MM.1S (cell line): ENCODE measurements around the gene HSPB1.

Experiments
- DNase-seq: peaks from one replicate; pipeline ENCODE4 v3.0.0-alpha.2; 2015
- H2AFZ ChIP-seq: fragments of 300-600 bp; sonication (generic); 2 replicates; pipeline ENCODE4 v1.6.0; 2016; ENCODE audit warnings: antibody characterized with exemption, low read length
- H3F3A ChIP-seq: fragments of 300-600 bp; sonication (generic); 2 replicates; pipeline ENCODE4 v1.6.1; 2016; ENCODE audit warnings: mild to moderate bottlenecking, antibody characterized with exemption, low read length, moderate library complexity, mixed read lengths; ENCODE audit not compliant: insufficient read depth
- H3K27ac ChIP-seq: fragments of 300-600 bp; sonication (generic); 2 replicates; pipeline ENCODE4 v1.5.1; 2016; ENCODE audit warnings: mild to moderate bottlenecking, low read length
- H3K27me3 ChIP-seq: fragments of 300-600 bp; sonication (generic); replicated peaks from 2 replicates; pipeline ENCODE4 v1.6.0; 2016; ENCODE audit warnings: low read length; ENCODE audit not compliant: insufficient read depth
- H3K36me3 ChIP-seq: fragments of 300-600 bp; sonication (generic); replicated peaks from 2 replicates; pipeline ENCODE4 v1.6.1; 2016; ENCODE audit warnings: mild to moderate bottlenecking, low read length, mixed read lengths; ENCODE audit not compliant: insufficient read depth
- H3K4me1 ChIP-seq: fragments of 300-600 bp; sonication (generic); 2 replicates; pipeline ENCODE4 v1.6.1; 2016; ENCODE audit warnings: low read length, mixed read lengths
- H3K4me2 ChIP-seq: fragments of 300-600 bp; sonication (generic); 2 replicates; pipeline ENCODE4 v1.6.0; 2016; ENCODE audit warnings: low read depth, low read length
- H3K4me3 ChIP-seq: fragments of 300-600 bp; sonication (generic); 2 replicates; pipeline ENCODE4 v1.5.1; 2016; ENCODE audit warnings: low read length, mixed read lengths
- H3K79me2 ChIP-seq: fragments of 300-600 bp; sonication (generic); 2 replicates; pipeline ENCODE4 v1.6.1; 2016; ENCODE audit warnings: mixed run types, low read length, mixed read lengths
- H3K9ac ChIP-seq: fragments of 300-600 bp; sonication (generic); 2 replicates; pipeline ENCODE4 v1.6.1; 2016; ENCODE audit warnings: low read length, mixed read lengths
- H3K9me2 ChIP-seq: fragments of 300-600 bp; sonication (generic); replicated peaks from 2 replicates; pipeline ENCODE4 v1.6.1; 2016; ENCODE audit warnings: mild to moderate bottlenecking, low read length, mixed read lengths; ENCODE audit not compliant: insufficient read depth
- H3K9me3 ChIP-seq: fragments of 300-600 bp; sonication (generic); replicated peaks from 2 replicates; pipeline ENCODE4 v1.6.1; 2016; ENCODE audit warnings: mild to moderate bottlenecking, low read length, mixed read lengths; ENCODE audit not compliant: insufficient read depth
- H4K20me1 ChIP-seq: fragments of 300-600 bp; sonication (generic); 2 replicates; pipeline ENCODE4 v1.6.1; 2016; ENCODE audit warnings: mild to moderate bottlenecking, low read length, moderate library complexity, mixed read lengths; ENCODE audit not compliant: insufficient read depth
- CTCF ChIP-seq: fragments of 300-600 bp; sonication (generic); IDR thresholded peaks from 2 replicates; pipeline ENCODE4 v1.5.1; 2016; ENCODE audit warnings: antibody characterized with exemption, low read length, mixed read lengths
- EZH2 ChIP-seq: fragments of 300-600 bp; sonication (generic); optimal IDR thresholded peaks from 2 replicates; pipeline ENCODE3; 2017; ENCODE audit warnings: low read depth, mild to moderate bottlenecking, antibody characterized with exemption, low read length, mixed read lengths
- EZH2phosphoT487 ChIP-seq: fragments of 300-600 bp; sonication (generic); IDR thresholded peaks from 2 replicates; pipeline ENCODE4 v1.6.1; 2018; ENCODE audit warnings: antibody characterized with exemption, low read length

HSPB1 gene

GRCh38 chr7:76267107-76267893 lies 35.2 kb upstream of the HSPB1 start:
- no peaks in the 10 kb centered on the region for H3F3A ChIP-seq
- no peaks in the 10 kb centered on the region for H4K20me1 ChIP-seq
- no peaks in the 10 kb centered on the region for H3K4me1 ChIP-seq
- no peaks in the 10 kb centered on the region for H3K79me2 ChIP-seq
- peak overlapping the region; percentile 38; the same call in 1 of the 2 replicates for H3K4me3 ChIP-seq
- peak overlapping the region; percentile 67 for H3K4me2 ChIP-seq
- TF ChIP-seq CTCF (no peak), EZH2phosphoT487 (no peak), EZH2 (no peak)
- no peak overlapping the region for H3K27ac ChIP-seq
- H3K27me3 ChIP-seq: peaks cover 16% of the 10 kb centered on the region; the same call in 1 of the 2 replicates
- no peak overlapping the region for H3K9ac ChIP-seq
- H3K36me3 ChIP-seq: no peaks in the 10 kb centered on the region
- no peak overlapping the region for H2AFZ ChIP-seq
- H3K9me2 ChIP-seq: no peaks in the 10 kb centered on the region
- H3K9me3 ChIP-seq: no peaks in the 10 kb centered on the region
- DNase-seq: no peak

- H3K79me2 ChIP-seq: no peaks in the 10 kb centered on the region
- no peaks in the 10 kb centered on the region for H3K9me3 ChIP-seq
- TF ChIP-seq EZH2: no peak
- TF ChIP-seq CTCF: no peak
- TF ChIP-seq EZH2phosphoT487: no peak
- peak overlapping the region; percentile 35 for H3K4me3 ChIP-seq
- H4K20me1 ChIP-seq: no peaks in the 10 kb centered on the region
- no peak overlapping the region for H2AFZ ChIP-seq
- H3K4me1 ChIP-seq: no peaks in the 10 kb centered on the region
- no peak overlapping the region for H3K9ac ChIP-seq
- H3K36me3 ChIP-seq: no peaks in the 10 kb centered on the region
- DNase-seq: no peak
- H3K27ac ChIP-seq: no peak overlapping the region
- H3K4me2 ChIP-seq: peak overlapping the region; percentile 66; the same call in 1 of the 2 replicates
- H3K9me2 ChIP-seq: no peaks in the 10 kb centered on the region
- no peaks in the 10 kb centered on the region for H3F3A ChIP-seq
- H3K27me3 ChIP-seq: peaks cover 16% of the 10 kb centered on the region; the same call in 1 of the 2 replicates
These were observed 34.6 kb upstream of the HSPB1 start for GRCh38 chr7:76267894-76268183.

GRCh38 chr7:76268376-76268775 lies 34.1 kb upstream of the HSPB1 start:
- Histone ChIP-seq H3K9me2 (no peaks in the 10 kb centered on the region), H3F3A (no peaks in the 10 kb centered on the region), H3K9me3 (no peaks in the 10 kb centered on the region), H3K4me2 (peak overlapping the region; percentile 27; the same call in 1 of the 2 replicates), H3K4me1 (peaks cover 4% of the 10 kb centered on the region; the same call in 1 of the 2 replicates), H3K36me3 (no peaks in the 10 kb centered on the region), H3K79me2 (no peaks in the 10 kb centered on the region), H3K27ac (no peak overlapping the region), H2AFZ (no peak overlapping the region), H3K4me3 (no peak overlapping the region), H3K9ac (no peak overlapping the region), H4K20me1 (no peaks in the 10 kb centered on the region), H3K27me3 (peaks cover 16% of the 10 kb centered on the region; the same call in 1 of the 2 replicates)
- no peak for DNase-seq
- TF ChIP-seq EZH2 (no peak), CTCF (no peak), EZH2phosphoT487 (no peak)
